ENCODE measurements around the gene CAB39L.
"Not testable (repeated sequence)": the region's sequence is repeated elsewhere in the genome, so short reads cannot be mapped to it uniquely, and the experiment has no call there.

CAB39L gene

DNA sequence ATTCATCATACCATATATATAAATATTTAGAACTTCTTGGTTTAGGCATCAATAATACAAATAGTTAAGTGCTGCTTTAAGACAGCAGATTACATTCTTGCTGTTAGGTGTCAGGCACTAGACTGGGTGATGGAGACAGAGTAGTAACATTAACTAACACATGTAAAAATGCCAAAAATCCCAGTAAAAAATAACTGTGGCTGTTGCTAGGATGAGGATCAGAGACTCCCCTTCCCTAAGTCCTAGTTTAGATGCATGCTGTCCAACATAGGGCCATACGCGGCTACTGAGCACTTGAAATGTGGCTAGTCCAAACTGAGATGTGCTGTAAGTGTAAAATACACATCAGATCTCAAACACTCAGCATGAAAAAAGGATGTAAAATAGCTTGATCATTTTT lies 101.4 kb downstream of the CAB39L start:
- DNase-seq = no peak

- DNase-seq = no peak
Observed at GRCh38 chr13:49341941-49342340, 101.9 kb downstream of the CAB39L start.

GRCh38 chr13:49341517-49341916 lies 102.3 kb downstream of the CAB39L start:
- no peak for DNase-seq

DNA sequence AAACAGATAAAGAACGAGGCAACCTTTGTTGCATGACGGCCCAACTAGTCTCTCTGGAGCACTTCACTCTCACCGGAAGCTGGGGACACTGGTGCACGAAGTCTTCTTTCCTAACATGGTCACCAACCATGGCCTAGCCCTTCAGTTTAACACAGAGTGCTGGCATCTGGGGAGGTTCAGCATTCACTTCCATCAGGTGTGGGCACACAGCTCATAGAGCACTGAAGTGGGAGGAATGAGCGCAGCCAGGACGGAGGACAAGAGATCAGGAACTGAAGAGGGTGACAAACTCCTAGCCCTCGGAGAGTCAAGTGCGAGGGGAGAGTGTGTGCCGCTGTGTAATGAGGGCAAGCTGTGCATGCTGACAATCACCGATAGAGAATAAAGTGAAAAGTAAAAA lies 103.7 kb downstream of the CAB39L start:
- DNase-seq = no peak

DNA sequence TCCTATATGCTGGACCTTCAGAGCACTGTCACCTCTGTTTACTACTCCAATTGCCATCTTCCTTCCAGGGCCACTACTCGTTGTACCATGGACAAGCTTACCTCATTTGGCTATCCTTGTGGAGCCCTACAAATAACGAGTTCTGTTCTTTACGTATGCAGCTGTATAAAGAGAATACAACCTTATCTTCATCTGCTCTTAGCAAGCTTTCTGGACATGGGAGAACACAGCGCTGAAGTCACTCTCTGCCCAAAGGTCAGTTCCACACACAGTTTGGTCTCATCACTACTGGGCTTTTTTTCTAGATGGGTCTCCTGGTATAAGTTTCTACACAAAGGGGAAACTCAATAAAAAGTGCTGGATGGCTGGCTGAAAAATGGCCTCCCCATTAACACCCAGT lies 107.2 kb downstream of the CAB39L start:
- no peak for DNase-seq

DNA sequence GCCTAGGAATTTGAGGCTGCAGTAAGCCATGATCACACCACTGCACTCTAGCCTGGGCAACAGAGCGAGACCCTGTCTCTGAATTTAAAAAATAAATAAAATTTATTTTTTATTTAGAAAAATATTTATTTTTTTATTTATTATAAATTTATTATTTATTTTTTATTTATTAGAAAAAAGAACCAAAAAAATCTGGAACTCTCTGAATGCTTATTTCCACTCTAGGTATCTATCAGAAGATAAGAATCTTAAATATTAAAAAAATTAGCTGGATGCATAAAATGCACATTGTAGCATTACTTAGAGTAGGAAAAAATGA lies 113.4 kb downstream of the CAB39L start:
- no peak for DNase-seq

DNA sequence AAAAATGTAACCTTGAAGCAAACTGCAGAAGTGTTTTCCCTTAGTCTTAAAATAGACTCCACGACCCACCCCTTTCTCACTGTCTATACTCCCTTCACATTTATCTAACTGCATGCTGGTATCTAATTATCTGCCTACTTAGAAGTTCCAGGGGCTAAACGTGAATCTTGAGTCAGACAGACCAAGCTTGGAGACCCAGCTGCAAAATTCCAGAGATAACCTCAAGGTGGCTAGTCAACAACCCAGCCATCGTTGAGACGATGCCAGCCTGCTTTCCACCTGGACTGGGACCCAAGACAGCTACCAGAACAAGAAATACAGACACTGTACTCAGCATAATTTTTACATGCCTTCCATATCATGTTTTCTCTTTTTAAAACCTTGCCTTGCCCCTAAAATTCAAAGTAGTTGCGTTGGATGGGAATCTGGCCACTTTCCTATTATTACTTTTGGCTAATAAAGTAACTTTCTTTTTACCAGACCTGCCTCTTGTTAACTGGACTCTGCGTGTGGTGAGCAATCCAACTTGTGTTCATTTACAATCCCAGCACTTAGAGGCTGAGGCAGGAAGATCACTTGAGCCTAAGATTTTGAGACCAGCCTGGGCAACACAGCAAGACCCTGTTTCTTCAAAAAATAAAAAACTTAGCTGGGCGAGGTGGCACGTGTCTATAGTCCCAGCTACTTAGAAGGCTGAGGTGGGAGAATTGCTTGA lies 113.9 kb downstream of the CAB39L start:
- no peak for DNase-seq

- not testable (repeated sequence) for DNase-seq
Observed at GRCh38 chr13:49327145-49327544, 116.7 kb downstream of the CAB39L start.

DNA sequence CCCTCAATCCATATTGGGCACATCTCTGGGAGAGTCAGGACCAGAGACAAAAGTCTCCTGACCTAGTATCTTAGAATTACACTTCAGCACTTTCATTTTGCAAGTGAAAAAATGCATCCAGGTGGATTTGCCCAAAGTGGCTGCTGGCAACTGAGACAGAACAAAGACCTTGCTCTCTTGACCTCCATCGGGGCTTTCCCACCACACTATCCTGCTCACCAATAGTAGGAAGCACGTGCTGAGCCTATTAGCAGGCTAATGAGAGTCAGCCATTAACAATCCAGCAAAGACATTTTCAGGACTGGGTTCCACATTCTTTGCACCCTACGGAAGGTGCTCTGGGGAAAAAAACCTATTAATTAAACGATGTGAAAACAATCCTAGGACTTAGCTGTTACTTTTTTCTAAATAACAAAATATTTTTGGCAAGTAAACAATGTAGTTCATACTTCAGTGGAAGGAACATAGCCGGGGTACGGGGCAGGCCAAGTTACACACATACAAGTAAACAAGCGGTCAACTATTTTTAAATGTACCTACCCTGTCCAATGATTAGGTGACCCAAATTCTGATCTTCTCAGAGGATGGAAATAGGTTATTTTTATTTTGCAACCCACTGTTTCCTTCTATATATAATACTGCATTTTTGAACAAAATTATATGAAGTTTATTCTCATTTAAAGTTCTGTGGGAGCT lies 117.5 kb downstream of the CAB39L start:
- DNase-seq = no peak

DNA sequence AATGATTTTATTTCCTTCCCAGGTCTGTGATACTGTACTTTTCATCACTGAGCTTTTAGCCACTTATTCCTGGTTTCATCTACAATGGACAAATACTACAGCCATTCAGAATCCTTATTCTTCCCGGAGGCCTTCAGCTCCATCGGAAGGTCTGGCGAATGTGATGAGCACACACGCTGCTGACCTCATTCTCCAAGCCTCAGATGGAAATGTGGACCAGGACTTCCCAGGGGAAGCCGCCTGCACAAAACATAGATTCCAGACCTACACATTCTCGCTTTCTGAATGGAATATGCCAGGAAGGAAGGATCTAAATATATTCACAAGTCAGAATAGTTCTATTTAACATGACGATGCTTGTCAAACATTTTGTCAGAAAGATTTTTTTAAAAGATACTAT lies 120.5 kb downstream of the CAB39L start:
- no peak for DNase-seq

DNA sequence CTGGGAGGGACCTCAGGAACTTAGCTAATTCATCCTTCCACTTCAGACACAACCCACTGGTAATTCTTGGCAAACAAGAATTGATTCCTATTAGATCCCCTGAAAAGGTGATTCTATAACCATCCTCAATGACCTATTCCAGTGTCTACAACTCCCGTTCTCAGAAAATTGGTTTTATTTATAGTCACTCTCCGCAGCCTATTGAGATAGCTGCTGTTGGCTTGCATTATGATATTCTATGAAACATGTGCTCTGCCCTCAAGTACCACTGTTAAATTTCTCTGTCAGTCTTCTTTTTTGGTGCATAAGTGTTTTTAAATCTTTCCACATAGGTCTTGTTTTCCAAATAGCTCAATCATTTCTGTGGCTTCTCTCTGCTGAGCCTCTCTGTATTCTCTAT lies 121.2 kb downstream of the CAB39L start:
- no peak for DNase-seq

- no peak for DNase-seq
Observed at GRCh38 chr13:49320975-49321374, 122.9 kb downstream of the CAB39L start.

DNA sequence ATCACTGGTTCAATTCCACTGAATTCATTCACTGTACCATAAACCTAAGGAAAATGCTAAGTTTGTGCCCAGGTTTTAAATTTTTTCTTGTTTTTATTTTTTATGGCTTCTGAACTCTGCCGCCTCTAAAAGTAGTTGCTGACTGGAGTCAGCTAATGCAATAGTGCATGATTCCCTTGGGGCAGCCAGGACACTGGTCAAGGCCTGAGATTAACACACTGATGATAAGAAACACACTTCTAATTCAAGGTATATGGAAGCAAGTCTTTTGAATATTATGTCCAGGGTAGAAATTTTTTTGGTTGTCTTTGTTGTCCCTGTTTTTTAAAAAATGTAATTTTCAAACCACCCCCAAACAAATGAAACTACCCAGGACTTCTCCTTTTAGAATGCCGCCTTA lies 123.9 kb downstream of the CAB39L start:
- no peak for DNase-seq

GRCh38 chr13:49319551-49319950 lies 124.3 kb downstream of the CAB39L start:
- no peak for DNase-seq

DNA sequence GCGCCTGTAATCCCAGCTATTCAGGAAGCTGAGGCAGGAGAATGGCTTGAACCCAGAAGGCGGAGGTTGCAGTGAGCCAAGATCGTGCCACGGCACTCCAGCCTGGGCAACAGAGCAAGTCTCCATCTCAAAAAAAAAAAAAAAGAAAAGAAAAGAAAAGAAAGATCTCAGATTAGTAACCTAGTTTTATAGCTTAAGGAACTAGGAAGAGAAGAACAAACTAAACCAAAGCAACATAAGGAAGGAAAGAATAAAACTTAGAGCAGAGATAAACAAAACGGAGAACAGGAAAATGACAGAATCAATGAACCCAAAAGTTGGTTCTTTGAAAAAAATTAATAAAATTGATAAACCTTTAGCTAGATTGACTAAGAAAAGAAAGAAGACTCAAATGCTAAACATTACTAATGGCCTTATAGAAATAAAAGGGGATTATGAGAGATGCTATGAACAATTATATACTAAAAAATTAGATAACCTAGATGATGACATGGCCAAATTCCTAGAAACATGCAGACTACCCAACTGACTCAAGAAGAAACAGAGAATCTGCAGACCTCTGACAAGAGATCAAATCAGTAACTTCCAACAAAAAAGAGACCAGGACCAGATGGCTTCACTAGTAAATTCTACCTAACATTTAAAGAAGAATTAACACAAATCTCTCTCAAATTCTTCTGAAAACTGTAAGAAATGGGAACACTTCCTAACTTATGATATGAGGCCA lies 127.9 kb downstream of the CAB39L start:
- no peak for DNase-seq

- no peak for DNase-seq
Observed at GRCh38 chr13:49315036-49315565, 128.8 kb downstream of the CAB39L start.

GRCh38 chr13:49314344-49314882 lies 129.5 kb downstream of the CAB39L start:
- DNase-seq = no peak

- no peak for DNase-seq
Observed at GRCh38 chr13:49311816-49312215, 132.0 kb downstream of the CAB39L start.

GRCh38 chr13:49310251-49310650 lies 133.6 kb downstream of the CAB39L start:
- no peak for DNase-seq

DNA sequence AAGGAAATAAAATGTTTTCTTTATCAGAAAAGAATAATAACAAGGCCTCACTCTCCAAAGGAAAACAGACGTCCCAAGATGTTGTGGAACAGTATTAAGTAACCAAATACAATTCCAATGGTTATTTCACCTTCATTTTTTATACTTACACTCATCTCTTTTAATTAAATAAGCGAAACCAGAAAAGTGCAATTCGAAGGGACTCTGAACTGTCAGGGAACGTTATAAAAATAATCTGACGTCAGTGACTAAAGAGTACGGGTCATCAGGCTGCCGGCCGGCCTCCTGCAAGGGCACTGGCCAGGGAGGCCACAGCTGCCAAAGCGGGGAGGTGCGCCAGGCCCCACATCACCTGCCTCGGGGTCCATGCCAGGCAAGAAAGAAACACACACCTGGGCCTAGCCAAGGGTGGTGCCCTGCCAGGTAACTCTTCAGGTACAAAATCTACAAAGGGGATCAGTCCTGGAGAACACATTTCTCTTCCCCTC lies 134.9 kb downstream of the CAB39L start:
- DNase-seq = no peak

DNA sequence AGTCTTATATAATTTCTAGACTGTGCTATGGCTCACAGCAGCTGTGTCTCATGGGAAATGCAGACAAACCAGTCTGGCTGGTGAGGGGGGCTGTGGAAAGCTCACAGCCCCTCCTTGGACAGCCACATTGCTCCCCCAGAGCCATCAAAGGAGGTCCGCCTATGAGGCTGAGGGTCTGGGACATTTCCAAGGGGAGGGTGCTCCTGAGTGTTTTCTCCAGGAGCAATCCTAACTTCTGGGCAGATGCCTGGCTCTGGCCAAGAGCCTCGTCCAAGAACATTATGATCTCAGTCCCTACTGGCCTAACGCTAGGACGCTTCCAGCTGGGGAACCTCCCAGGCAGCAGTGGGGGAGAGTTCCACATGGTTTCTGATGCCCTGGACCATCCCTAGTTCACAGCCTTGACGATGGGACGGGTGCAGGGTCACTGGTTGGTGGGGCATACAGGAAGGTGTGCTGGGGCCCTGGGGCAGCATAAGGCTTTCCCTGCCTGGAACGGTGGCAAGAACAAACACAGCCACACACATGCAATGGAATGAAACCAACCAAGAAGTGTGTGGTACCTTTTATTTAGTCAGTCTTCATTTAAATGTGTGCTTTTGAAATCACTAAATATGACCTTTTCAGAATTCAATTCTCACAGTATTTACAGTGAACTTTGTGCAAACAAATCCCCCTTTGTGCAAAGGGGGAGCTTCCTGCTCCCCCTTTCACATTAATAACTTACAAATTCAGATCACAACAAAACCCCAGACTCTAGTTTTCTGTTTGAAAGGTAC lies 135.6 kb downstream of the CAB39L start:
- DNase-seq = peak; percentile 85

GRCh38 chr13:49307365-49307764 lies 136.5 kb downstream of the CAB39L start:
- no peak for DNase-seq

All from femur (tissue), 1 donor.